Nephron (organoid): ENCODE measurements around the gene FBXO11.
A peak's percentile ranks its signal among the peaks of the same experiment; 100 is the strongest.

Experiments used
- H3K27ac Mint-ChIP-seq, 3 experiments: 2 replicates each; pipeline ENCODE4 v1.8.0; 2020; ENCODE audit warnings: mixed read lengths in 3 of 3, mild to moderate bottlenecking in 2 of 3, moderate library complexity in 1 of 3
- H3K27me3 Mint-ChIP-seq: 2 replicates; pipeline ENCODE4 v1.8.0; 2021; ENCODE audit warnings: low read depth, mild to moderate bottlenecking, moderate library complexity, mixed read lengths
- H3K36me3 Mint-ChIP-seq: 2 replicates; pipeline ENCODE4 v1.8.0; 2020; ENCODE audit warnings: low read depth, mixed read lengths
- H3K4me1 Mint-ChIP-seq: 2 replicates; pipeline ENCODE4 v1.8.0; 2020; ENCODE audit warnings: mixed read lengths
- H3K4me3 Mint-ChIP-seq, 3 experiments: 2 replicates each; pipeline ENCODE4 v1.8.0; 2020; ENCODE audit warnings: mild to moderate bottlenecking in 3 of 3, mixed read lengths in 3 of 3, moderate library complexity in 2 of 3
- H3K9me3 Mint-ChIP-seq: 2 replicates; pipeline ENCODE4 v1.8.0; 2020; ENCODE audit warnings: mixed read lengths
- CTCF ChIP-seq, 3 experiments: fragments of 200-600 bp; sonication (generic); IDR thresholded peaks; one replicate each; pipeline ENCODE4 v1.5.0; 2021; ENCODE audit warnings: antibody characterized with exemption in 3 of 3; ENCODE audit not compliant: unreplicated experiment in 3 of 3

The FBXO11 gene

GRCh38 chr2:47782671-47783485 is 123.4 kb downstream of the FBXO11 start, which contains the start of gene MSH6:
MSH6 (plus strand) TSS chr2:47783145; CDS start chr2:47783234, 89 bp downstream.
- H3K36me3 Mint-ChIP-seq: peaks cover 22% of the 10 kb centered on the region

GRCh38 chr2:47782381-47782670 is 124.0 kb downstream of the FBXO11 start:
- Mint-ChIP-seq H3K36me3 (peaks cover 16% of the 10 kb centered on the region), H3K27ac (peak overlapping the region; percentile 84 to 92 (median 92)), H3K9me3 (no peaks in the 10 kb centered on the region), H3K4me3 (peak overlapping the region; percentile 82 to 91 (median 90)), H3K4me1 (peaks cover 10% of the 10 kb centered on the region), H3K27me3 (no peaks in the 10 kb centered on the region)
- no peak for TF ChIP-seq CTCF (IDR thresholded peaks at IDR 0.05; ENCODE audit: unreplicated experiment in 3 of 3)

More at GRCh38 chr2:47782671-47783485, 123.4 kb downstream of the FBXO11 start, which contains the start of gene MSH6:
- Mint-ChIP-seq H3K4me1 (peaks cover 10% of the 10 kb centered on the region), H3K27me3 (no peaks in the 10 kb centered on the region), H3K27ac (peak within 1 kb of the TSS; percentile 90 to 99 (median 97)), H3K9me3 (no peaks in the 10 kb centered on the region), H3K4me3 (peak within 1 kb of the TSS; percentile 97 to 98 (median 98))
- TF ChIP-seq CTCF (IDR thresholded peaks at IDR 0.05; ENCODE audit: unreplicated experiment in 3 of 3): no peak

- peak overlapping the region; percentile 35 to 59 (median 45) for H3K27ac Mint-ChIP-seq
- H3K4me3 Mint-ChIP-seq: peak overlapping the region in 1 of 3 experiments; percentile 30
- no peaks in the 10 kb centered on the region for H3K4me1 Mint-ChIP-seq
- H3K36me3 Mint-ChIP-seq: no peaks in the 10 kb centered on the region
- H3K27me3 Mint-ChIP-seq: no peaks in the 10 kb centered on the region
- TF ChIP-seq CTCF (IDR thresholded peaks at IDR 0.05; ENCODE audit: unreplicated experiment in 3 of 3): no peak
- H3K9me3 Mint-ChIP-seq: no peaks in the 10 kb centered on the region
These were observed 126.9 kb downstream of the FBXO11 start for GRCh38 chr2:47779426-47779790.

- no peak overlapping the region for H3K4me3 Mint-ChIP-seq
- no peaks in the 10 kb centered on the region for H3K36me3 Mint-ChIP-seq
These were observed 127.4 kb downstream of the FBXO11 start for GRCh38 chr2:47778698-47779425.

GRCh38 chr2:47777277-47777937 is 128.9 kb downstream of the FBXO11 start:
- H3K36me3 Mint-ChIP-seq: no peaks in the 10 kb centered on the region
- H3K4me3 Mint-ChIP-seq: no peak overlapping the region
- no peaks in the 10 kb centered on the region for H3K27me3 Mint-ChIP-seq
- H3K4me1 Mint-ChIP-seq: no peaks in the 10 kb centered on the region
- peak overlapping the region in 2 of 3 experiments; percentile 19 to 81 for H3K27ac Mint-ChIP-seq
- H3K9me3 Mint-ChIP-seq: no peaks in the 10 kb centered on the region
- TF ChIP-seq CTCF (IDR thresholded peaks at IDR 0.05; ENCODE audit: unreplicated experiment in 3 of 3): no peak

More at GRCh38 chr2:47778698-47779425, 127.4 kb downstream of the FBXO11 start:
- Mint-ChIP-seq H3K27me3 (no peaks in the 10 kb centered on the region), H3K4me1 (no peaks in the 10 kb centered on the region), H3K9me3 (no peaks in the 10 kb centered on the region), H3K27ac (peak overlapping the region; percentile 35 to 59 (median 45))
- no peak for TF ChIP-seq CTCF (IDR thresholded peaks at IDR 0.05; ENCODE audit: unreplicated experiment in 3 of 3)
